Amygdala (tissue), 56 donors: ENCODE measurements around the gene RRP8.

Experiments
- DNase-seq, 56 donors: peaks; one replicate each; lab custom pipeline; 2025; lab: John Stamatoyannopoulos, UW

Gene RRP8

GRCh38 chr11:6554828-6555706, 48.3 kb downstream of the RRP8 start:
- DNase-seq, result no peak

- DNase-seq, result no peak
Measured at GRCh38 chr11:6553634-6554033, 49.8 kb downstream of the RRP8 start.

- DNase-seq, result no peak
Measured at GRCh38 chr11:6548641-6549040, 54.8 kb downstream of the RRP8 start.

DNA sequence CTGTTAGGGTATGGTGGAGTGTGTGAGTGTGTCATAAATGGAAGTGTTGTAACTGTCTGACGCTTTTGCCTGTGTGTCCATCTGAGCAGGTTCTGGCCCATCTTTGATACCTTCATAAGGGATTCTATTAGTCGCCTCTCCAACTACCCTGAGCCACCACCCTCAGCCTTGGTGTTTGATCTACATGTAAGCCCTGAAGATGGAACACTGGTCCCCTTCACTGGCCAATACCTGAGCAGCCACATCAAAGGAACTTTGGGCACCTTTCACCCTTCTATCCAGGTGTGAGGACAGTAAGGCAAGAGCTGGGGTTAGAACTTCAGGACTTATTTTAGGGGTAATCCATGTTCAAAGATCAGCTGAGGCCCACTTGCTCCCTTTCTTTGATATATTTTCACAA, 55.3 kb downstream of the RRP8 start:
- DNase-seq, result no peak

- no peak for DNase-seq
Measured at GRCh38 chr11:6547177-6547576, 56.2 kb downstream of the RRP8 start.

DNA sequence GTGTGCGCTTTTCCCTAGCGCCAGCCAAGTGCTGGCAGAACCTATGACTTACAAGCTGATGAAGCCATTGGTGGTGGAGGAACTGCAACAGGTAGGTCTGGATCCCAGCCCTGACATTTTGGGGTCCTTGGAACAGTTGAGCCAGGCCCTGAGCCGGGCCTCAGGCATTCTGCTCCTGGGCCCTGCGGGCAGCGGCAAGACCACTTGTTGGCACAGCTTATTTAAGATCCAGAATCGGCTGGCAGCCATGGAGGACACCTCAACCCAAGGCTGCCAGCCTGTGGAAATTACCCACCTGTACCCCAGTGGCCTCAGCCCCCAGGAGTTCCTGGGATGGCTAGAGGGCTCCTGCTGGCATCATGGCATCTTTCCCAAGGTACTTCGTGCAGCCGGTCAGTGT, 56.7 kb downstream of the RRP8 start:
- no peak for DNase-seq

DNA sequence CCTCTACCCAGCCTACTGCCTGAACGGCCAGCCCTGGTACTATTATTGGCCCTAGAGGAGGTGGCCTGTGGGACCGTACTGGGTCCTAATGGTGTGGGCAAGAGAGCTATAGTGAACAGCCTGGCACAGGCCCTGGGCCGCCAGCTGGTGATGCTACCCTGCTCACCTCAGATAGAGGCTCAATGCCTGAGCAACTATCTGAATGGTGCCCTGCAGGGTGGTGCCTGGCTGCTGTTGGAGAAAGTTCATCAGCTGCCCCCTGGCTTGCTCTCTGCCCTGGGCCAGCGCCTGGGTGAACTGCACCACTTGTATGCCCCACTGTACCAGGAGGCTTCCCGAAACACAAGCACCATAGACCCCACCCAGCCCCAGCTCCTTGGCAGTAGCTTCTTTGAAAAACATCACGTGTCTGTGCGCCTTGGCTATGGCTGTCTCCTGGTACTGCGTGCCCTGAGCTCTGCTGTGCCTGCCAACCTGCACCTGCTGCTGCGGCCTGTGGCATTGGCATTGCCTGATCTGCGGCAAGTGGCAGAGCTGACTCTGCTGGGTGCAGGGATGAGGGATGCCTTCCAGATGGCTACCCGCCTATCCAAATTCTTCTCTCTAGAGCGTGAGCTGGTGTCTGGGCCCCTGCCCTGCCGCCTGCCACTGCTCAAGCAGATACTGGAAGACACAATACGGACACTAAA, 57.4 kb downstream of the RRP8 start:
- peak in 15 of 56 donors; percentile 16 to 71 (median 34) for DNase-seq
